OCI-LY1 (cell line): ENCODE measurements around the gene MTHFSD.

ENCODE experiments used
- H2AFZ ChIP-seq: fragments of 200-600 bp; sonication (generic), shearing (Covaris generic); 2 replicates; pipeline ENCODE4 v1.6.0; 2014; ENCODE audit warnings: antibody characterized with exemption, mild to moderate bottlenecking, low read length
- H3F3A ChIP-seq: fragments of 200-600 bp; sonication (generic), shearing (Covaris generic); 2 replicates; pipeline ENCODE4 v1.6.0; 2014; ENCODE audit warnings: mild to moderate bottlenecking, antibody characterized with exemption, low read length, moderate library complexity; ENCODE audit not compliant: insufficient read depth
- H3K27ac ChIP-seq: fragments of 200-600 bp; sonication (generic); 2 replicates; pipeline ENCODE4 v1.5.1; 2014; ENCODE audit warnings: low read length, mixed run types, mild to moderate bottlenecking, low read depth; ENCODE audit not compliant: poor library complexity, severe bottlenecking
- H3K27me3 ChIP-seq: fragments of 200-600 bp; sonication (generic); 2 replicates; pipeline ENCODE4 v1.6.0; 2014; ENCODE audit warnings: antibody characterized with exemption, mild to moderate bottlenecking, low read length, moderate library complexity; ENCODE audit not compliant: insufficient read depth
- H3K36me3 ChIP-seq: fragments of 200-600 bp; sonication (generic); 2 replicates; pipeline ENCODE4 v1.6.1; 2014; ENCODE audit warnings: mild to moderate bottlenecking, antibody characterized with exemption, low read length, moderate library complexity, mixed read lengths; ENCODE audit not compliant: insufficient read depth
- H3K4me1 ChIP-seq: fragments of 200-600 bp; sonication (generic); 2 replicates; pipeline ENCODE4 v1.5.1; 2014; ENCODE audit warnings: mild to moderate bottlenecking, low read length, moderate library complexity; ENCODE audit not compliant: insufficient read depth, severe bottlenecking
- H3K4me2 ChIP-seq: fragments of 200-600 bp; sonication (generic), shearing (Covaris generic); 2 replicates; pipeline ENCODE4 v1.6.1; 2014; ENCODE audit warnings: low read length
- H3K4me3 ChIP-seq: fragments of 200-600 bp; sonication (generic); 2 replicates; pipeline ENCODE4 v1.5.1; 2014; ENCODE audit warnings: low read length, low read depth, mild to moderate bottlenecking, mixed read lengths; ENCODE audit not compliant: poor library complexity, severe bottlenecking
- H3K79me2 ChIP-seq: fragments of 200-600 bp; shearing (Covaris generic); 2 replicates; pipeline ENCODE4 v1.6.1; 2016; ENCODE audit warnings: mixed run types, low read length, mixed read lengths; ENCODE audit not compliant: insufficient read depth
- H3K9ac ChIP-seq: fragments of 200-600 bp; sonication (generic), shearing (Covaris generic); 2 replicates; pipeline ENCODE4 v1.6.1; 2014; ENCODE audit warnings: mild to moderate bottlenecking, low read length, mixed read lengths
- H3K9me2 ChIP-seq: fragments of 200-600 bp; sonication (generic), shearing (Covaris generic); 2 replicates; pipeline ENCODE4 v1.6.1; 2014; ENCODE audit warnings: low read depth, mild to moderate bottlenecking, low read length, mixed read lengths
- H3K9me3 ChIP-seq: fragments of 200-600 bp; shearing (Covaris generic); 2 replicates; pipeline ENCODE4 v1.6.1; 2014; ENCODE audit warnings: low read length, mixed read lengths
- H4K20me1 ChIP-seq: fragments of 200-600 bp; sonication (generic), shearing (Covaris generic); 2 replicates; pipeline ENCODE4 v1.6.0; 2016; ENCODE audit warnings: mild to moderate bottlenecking, low read length; ENCODE audit not compliant: insufficient read depth
- CTCF ChIP-seq: fragments of 200-600 bp; sonication (generic), shearing (Covaris generic); IDR thresholded peaks from 2 replicates; pipeline ENCODE4 v1.5.1; 2017; ENCODE audit warnings: mild to moderate bottlenecking, antibody characterized with exemption, low read length, moderate library complexity, mixed read lengths
- EZH2 ChIP-seq: fragments of 200-600 bp; sonication (generic), shearing (Covaris generic); IDR thresholded peaks from 2 replicates; pipeline ENCODE4 v1.8.0; 2017; ENCODE audit warnings: borderline replicate concordance, mixed run types, mild to moderate bottlenecking, antibody characterized with exemption, low read length, moderate library complexity, mixed read lengths

The MTHFSD gene

GRCh38 chr16:86572041-86572521 lies 17.0 kb upstream of the MTHFSD start:
- peak overlapping the region; percentile 91 for H3K27ac ChIP-seq
- no peaks in the 10 kb centered on the region for H3K9me2 ChIP-seq
- no peaks in the 10 kb centered on the region for H4K20me1 ChIP-seq
- H3F3A ChIP-seq, result 0 out of 2 replicates have a peak, but pooled peaks cover 3% of the 10 kb centered on the region
- no peaks in the 10 kb centered on the region for H3K27me3 ChIP-seq
- peak overlapping the region; percentile 77 for H3K9ac ChIP-seq
- H3K4me3 ChIP-seq, result peak overlapping the region; percentile 65
- H3K4me1 ChIP-seq, result peaks cover 66% of the 10 kb centered on the region
- H3K36me3 ChIP-seq, result peaks cover 27% of the 10 kb centered on the region; the same call in 1 of the 2 replicates
- no peak for TF ChIP-seq CTCF
- no peak for TF ChIP-seq EZH2
- H3K79me2 ChIP-seq, result peaks cover 8% of the 10 kb centered on the region; the same call in 1 of the 2 replicates
- no peaks in the 10 kb centered on the region for H3K9me3 ChIP-seq
- peak overlapping the region; percentile 70 for H3K4me2 ChIP-seq
- H2AFZ ChIP-seq, result no peak overlapping the region

GRCh38 chr16:86571530-86571915 lies 16.5 kb upstream of the MTHFSD start:
- TF ChIP-seq CTCF (no peak), EZH2 (no peak)
- no peaks in the 10 kb centered on the region for H3K27me3 ChIP-seq
- H3F3A ChIP-seq, result 0 out of 2 replicates have a peak, but pooled peaks cover 3% of the 10 kb centered on the region
- peak overlapping the region; percentile 91 for H3K27ac ChIP-seq
- peaks cover 27% of the 10 kb centered on the region; the same call in 1 of the 2 replicates for H3K36me3 ChIP-seq
- H3K4me1 ChIP-seq, result peaks cover 60% of the 10 kb centered on the region
- H2AFZ ChIP-seq, result no peak overlapping the region
- H3K4me2 ChIP-seq, result peak overlapping the region; percentile 70
- H3K9ac ChIP-seq, result peak overlapping the region; percentile 77
- H3K79me2 ChIP-seq, result peaks cover 8% of the 10 kb centered on the region; the same call in 1 of the 2 replicates
- no peaks in the 10 kb centered on the region for H3K9me3 ChIP-seq
- H3K9me2 ChIP-seq, result no peaks in the 10 kb centered on the region
- no peaks in the 10 kb centered on the region for H4K20me1 ChIP-seq
- peak overlapping the region; percentile 65 for H3K4me3 ChIP-seq

GRCh38 chr16:86570558-86571529 lies 15.8 kb upstream of the MTHFSD start:
- Histone ChIP-seq H3K27me3 (no peaks in the 10 kb centered on the region), H3K79me2 (peaks cover 8% of the 10 kb centered on the region; the same call in 1 of the 2 replicates), H3K4me3 (peak overlapping the region; percentile 65), H3K4me2 (peak overlapping the region; percentile 70), H3K9ac (peak overlapping the region; percentile 77), H3K27ac (peak overlapping the region; percentile 91), H4K20me1 (no peaks in the 10 kb centered on the region), H3K36me3 (peaks cover 21% of the 10 kb centered on the region; the same call in 1 of the 2 replicates), H3K4me1 (peaks cover 56% of the 10 kb centered on the region), H3K9me2 (no peaks in the 10 kb centered on the region), H2AFZ (peak overlapping the region; percentile 53; the same call in 1 of the 2 replicates), H3K9me3 (no peaks in the 10 kb centered on the region), H3F3A (0 out of 2 replicates have a peak, but pooled peaks cover 3% of the 10 kb centered on the region)
- TF ChIP-seq EZH2 (no peak), CTCF (no peak)
